D721Med (cell line): ENCODE measurements around the gene POLR2J.
"Not testable (repeated sequence)": the region's sequence is repeated elsewhere in the genome, so short reads cannot be mapped to it uniquely, and the experiment has no call there.

Experiments
- DNase-seq: peaks from one replicate; pipeline ENCODE4 v3.0.0; 2011; ENCODE audit warnings: low spot score; ENCODE audit not compliant: insufficient read length
- FAIRE-seq: peaks from 2 replicates; lab custom pipeline; 2011; peaks lifted over from hg19 to GRCh38; lab: Jason Lieb, UNC
- TF ChIP-seq, protein P1 (sequence below): IDR thresholded peaks from 2 replicates; pipeline ENCODE4 v1.5.1; 2012; ENCODE audit warnings: mild to moderate bottlenecking, control low read depth; ENCODE audit not compliant: insufficient read depth; ENCODE audit errors: missing control alignments

Gene POLR2J

DNA sequence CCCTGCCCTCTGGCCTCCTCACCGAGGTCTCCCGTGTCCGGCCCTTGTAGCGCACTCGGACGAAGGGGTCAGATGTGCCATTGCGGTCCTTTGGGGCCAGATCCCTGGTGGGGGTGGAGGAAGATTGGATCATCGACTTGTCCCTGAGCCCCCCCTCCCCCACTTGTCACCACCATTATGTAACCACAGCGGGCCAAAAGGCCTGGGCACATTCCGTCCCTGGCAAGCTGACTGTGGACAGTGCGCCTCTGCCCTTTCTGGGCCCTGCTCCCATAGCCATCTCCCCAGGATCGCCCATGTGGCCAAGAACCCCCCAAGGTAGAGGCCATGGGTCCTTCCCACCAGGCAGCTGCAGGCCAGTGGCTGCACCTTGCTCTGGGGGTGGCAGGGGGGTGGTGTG lies 24.4 kb upstream of the POLR2J start:
- FAIRE-seq, DNase-seq: not testable (repeated sequence)

DNA sequence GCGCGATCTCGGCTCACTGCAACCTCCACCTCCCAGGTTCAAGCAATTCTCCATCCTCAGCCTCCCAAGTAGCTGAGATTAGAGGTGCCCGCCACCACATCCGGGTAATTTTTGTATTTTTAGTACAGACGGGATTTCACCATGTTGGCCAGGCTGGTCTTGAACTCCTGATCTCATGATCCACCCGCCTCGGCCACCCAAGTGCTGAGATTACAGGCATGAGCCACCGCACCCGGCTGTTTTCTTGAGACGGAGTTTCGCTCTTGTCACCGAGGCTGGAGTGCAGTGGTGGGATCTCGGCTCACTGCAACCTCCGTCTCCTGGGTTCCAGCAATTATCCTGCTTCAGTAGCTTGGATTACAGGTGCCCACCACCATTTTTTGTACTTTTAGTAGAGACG lies 19.6 kb upstream of the POLR2J start:
- not testable (repeated sequence) for DNase-seq, FAIRE-seq

DNA sequence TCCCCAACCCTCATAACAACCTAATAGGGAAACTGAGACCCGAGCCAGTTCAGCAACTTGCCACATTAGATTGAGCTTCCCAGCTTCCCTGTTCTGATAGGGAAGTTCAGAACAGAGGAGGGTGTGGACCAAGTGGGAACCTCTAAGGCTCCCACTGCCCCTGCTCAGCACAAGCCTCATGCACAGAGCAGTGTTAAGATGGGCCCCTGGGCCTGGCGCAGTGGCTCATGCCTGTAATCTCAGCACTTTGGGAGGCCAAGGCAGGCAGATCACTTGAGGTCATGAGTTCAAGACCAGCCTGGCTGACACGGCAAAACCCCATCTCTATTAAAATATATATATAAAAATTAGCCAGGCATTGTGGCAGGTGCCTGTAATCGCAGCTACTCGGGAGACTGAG lies 18.6 kb upstream of the POLR2J start:
- DNase-seq, FAIRE-seq: not testable (repeated sequence)

DNA sequence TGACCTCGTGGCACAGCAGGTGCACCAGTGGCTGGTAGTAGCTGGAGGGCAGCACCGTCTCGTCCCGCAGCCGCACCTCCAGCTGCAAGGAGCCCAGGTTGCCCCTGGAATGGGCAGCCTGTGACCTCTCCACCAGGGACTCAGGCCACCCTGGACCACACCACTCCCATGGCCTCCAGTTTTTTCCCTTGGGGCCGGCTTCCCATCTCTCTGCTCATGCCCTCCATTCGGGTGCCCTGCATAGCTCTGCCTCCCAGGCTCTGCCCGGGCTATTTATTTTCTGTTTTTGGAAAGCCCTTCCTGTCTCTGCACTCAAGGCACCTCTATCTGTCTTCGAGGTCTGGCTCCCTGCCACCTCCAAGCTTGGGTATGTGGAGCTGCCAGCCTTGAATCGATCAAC lies 18.1 kb upstream of the POLR2J start:
- not testable (repeated sequence) for DNase-seq, FAIRE-seq

DNA sequence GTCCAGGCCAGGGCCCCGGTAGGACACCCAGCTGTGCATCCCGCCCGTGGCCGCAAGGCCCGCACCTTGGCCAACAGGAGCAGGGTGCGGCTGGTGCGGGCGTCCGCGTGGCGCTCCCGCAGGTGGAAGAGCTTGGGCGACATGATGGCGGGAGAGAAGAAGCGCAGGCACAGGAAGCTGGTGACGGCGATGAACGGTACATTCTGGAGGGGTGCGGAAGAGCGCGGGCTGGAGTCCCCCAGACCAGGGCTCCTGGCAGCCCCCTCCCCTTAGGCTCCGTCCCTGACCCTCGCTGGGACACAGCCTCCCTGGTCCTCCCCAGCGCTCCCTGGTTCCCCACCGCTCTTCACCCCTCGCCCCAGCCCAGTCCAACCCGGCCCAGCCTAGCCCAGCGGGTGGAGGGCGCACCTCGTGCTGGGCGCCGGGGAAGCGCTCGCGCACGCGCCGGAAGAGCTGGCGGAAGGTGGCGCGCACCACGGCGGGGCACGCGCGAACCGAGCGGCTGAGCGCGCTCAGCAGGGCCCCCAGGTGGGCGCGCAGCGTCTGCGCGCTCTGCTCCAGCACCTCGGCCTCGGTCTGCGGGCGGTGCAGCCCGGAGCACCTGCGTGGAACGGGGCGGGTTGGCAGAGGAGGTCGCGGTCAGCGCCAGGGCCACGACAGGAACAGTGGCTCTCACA lies 15.9 kb upstream of the POLR2J start:
- FAIRE-seq = not testable (repeated sequence)

DNA sequence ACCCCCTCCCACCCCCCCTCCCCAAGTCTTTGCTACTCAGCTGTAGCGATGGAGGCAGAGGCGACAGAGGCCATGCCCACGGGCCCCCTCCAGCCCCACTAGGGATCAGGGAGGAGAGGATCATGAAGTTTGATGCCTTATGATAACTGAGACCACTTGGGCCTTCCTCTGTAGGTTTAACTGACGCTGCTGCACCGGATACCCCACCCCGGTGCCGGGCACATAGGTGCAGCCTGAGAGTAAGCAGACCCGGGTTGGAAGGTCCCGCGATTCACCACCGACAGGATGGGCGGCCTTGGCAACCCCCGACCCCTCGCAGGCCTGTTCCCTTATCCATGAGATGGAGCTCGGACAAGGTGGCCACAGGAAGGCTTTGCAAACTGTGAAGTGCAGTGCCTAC lies 15.3 kb upstream of the POLR2J start:
- FAIRE-seq, DNase-seq: not testable (repeated sequence)

More for the DNA sequence above, 15.9 kb upstream of the POLR2J start:
- not testable (repeated sequence) for DNase-seq

DNA sequence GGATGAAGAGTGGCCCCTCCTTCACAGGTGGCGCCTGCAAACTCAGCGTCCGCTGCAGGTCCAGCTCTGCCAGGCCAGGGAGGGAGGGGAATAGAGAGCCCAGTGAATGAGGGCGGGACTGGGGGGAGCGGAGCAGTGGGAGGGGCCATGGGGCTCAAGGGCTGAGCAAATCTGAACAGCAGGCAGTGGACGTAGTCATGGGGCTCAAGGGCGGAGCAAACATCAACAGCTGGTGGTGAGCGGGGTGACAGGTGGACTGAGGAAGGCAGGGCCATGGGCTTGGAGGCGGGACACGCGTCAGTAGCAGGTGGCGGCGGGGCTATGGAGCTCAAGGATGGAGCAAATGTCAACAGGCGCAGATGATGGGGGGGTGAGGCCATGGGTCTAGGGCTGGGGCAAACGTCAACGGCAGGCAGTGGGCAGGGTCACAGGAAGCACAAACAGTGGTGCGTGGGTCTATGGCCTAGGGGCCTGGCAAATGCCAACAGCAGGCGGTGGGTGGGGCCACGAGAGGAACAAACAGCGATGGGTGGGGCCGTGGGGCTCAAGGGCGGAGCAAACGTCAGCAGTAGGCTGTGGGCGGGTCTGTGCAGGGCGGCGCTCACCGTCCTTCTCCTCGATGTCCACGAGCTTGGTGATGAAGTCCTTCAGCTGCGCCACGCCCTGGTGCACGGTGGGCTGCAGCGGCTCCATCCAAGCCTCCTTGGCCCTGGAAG lies 14.7 kb upstream of the POLR2J start:
- DNase-seq, FAIRE-seq: not testable (repeated sequence)

DNA sequence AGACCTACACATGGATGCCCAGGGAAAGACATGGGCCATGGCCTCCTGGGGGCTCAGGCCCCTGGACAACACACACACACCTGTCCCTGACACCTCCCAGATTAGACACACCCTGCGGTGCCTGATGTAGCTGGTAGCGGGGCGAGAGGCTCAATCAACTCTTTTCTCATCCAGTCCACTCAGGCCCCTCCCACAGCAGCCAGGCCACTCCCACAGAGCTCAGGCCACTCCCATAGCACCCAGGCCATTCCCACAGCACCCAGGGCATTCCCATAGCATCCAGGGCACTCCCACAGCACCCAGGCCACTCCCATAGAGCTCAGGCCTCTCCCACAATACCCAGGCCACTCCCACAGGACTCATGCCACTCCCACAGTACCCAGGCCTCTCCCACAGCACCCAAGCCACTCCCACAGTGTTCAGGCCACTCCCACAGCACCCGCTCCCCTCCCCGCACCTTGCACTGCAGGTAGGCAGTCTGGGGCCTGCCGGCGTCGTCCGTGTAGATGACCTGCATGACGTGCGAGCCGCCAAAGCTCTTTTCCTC lies 11.9 kb upstream of the POLR2J start:
- not testable (repeated sequence) for FAIRE-seq, DNase-seq

DNA sequence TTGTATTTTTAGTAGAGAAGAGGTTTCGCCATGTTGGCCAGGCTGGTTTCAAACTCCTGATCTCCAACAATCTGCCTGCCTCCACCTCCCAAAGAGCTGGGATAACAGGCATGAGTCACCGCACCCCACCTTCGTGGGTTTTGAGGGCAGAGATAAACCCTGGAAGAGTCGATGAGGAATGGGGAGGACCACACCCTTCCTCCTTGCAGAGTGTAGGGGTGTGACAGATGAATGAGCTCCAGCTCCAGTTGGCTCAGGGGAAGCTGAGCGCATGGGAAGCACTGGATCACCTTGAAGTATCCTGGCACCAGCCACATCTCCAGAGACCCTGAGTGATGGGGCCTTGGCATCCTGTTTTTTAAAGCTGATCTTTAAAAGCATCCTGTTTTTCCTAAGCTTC lies 5.6 kb upstream of the POLR2J start:
- not testable (repeated sequence) for FAIRE-seq, DNase-seq

DNA sequence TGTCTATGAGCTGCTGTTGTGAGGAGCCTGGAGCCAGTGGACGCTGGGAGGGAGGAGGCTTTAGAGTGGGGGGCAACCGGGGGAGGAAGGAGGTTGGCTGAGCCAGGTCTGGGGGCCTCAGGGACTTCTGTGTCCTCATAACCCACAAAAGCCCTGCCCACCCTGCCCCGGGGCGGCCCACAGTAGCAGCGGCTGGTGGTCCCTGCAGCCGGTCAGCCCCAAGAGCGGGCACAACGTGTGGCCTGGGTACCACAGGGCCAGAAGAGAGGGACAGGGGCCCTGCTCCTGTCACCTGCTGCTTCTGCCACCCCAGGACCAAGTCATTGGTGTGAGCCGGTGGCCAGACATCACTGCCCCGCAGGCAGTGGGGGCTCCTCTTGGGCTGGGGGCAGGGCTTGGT lies 3.2 kb upstream of the POLR2J start:
- not testable (repeated sequence) for FAIRE-seq, DNase-seq

DNA sequence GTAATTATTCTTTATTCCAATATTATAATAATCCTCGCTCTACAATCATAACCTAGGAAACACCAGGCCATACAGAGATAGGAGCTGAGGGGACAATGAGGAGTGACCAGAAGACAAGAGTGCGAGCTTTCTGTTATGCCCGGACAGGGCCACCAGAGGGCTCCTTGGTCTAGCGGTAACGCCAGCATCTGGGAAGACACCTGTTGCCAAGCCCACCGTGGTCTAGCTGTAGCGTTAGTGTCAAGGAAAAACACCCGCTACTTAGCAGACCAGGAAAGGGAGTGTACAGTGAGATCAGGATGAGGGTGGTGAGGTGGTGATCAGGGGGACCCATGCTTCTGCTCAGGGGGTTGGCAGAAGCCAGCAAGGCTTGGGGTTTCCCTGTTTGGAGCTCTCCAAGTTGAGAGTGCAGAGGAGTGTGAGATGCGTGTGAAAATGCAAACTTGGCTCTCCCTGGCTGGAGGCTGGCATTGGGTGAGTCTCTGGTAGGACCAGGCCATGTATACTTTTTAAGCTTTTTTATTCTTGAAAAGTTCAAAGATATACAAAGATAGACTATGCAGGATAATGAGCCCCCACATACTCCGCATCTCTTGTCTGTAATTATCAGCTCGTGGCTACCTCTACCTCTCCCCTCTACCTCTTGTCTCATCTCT lies 1.4 kb upstream of the POLR2J start:
- TF ChIP-seq, protein P1, sequence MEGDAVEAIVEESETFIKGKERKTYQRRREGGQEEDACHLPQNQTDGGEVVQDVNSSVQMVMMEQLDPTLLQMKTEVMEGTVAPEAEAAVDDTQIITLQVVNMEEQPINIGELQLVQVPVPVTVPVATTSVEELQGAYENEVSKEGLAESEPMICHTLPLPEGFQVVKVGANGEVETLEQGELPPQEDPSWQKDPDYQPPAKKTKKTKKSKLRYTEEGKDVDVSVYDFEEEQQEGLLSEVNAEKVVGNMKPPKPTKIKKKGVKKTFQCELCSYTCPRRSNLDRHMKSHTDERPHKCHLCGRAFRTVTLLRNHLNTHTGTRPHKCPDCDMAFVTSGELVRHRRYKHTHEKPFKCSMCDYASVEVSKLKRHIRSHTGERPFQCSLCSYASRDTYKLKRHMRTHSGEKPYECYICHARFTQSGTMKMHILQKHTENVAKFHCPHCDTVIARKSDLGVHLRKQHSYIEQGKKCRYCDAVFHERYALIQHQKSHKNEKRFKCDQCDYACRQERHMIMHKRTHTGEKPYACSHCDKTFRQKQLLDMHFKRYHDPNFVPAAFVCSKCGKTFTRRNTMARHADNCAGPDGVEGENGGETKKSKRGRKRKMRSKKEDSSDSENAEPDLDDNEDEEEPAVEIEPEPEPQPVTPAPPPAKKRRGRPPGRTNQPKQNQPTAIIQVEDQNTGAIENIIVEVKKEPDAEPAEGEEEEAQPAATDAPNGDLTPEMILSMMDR = peak; percentile 29
- DNase-seq, FAIRE-seq: not testable (repeated sequence)

DNA sequence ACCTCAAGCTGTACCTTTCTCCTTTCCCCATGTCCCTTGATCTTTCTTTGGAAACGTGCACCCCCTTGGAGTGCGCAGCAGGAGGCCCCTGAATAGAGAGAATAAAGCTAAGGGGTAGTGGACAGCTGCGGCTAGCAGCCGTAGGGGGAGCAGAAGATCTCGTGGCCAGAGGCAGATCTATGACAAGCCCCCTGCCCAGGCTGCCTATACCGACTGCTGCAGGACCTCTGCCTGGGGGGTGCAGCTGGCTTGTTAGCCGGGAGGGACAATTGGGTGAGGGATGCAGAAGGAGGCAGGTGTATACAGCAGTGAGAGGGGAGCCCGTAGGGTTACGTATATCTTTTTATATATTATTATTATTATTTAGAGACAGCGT lies 475 bp upstream of the POLR2J start:
- DNase-seq, FAIRE-seq: not testable (repeated sequence)

DNA sequence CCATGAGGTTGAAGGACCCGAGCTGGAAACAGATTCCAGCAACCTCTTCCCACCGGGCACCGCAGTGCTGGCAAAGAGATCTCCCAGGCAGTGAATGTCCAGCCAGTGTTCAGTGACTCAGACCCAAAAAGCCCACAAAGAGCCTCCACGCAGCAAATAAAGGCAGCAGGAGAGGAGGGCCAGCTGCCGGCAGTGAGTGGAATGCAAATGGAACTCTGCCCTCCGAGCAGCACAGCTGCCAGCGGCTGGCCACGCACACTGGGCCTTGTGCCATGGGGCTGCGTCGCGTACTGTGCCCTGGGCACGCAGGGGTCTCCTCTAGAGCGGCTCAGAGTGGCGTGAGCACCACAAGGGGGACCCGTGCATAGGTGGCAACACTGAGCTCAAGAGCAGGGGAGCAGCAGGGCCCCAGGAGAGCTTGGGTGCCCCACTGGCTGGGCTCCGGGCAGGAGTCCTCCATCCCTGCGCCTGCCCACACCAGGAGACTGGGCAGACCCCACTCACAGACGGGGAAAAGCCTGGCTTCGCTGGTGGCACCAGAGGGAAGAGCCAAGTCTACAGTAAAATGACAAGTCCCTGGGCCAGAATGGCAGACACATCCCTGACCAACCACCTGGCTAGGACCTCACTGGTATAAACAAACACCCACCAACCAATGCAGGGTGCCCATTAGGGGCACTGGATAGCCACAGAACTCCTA lies 3.8 kb downstream of the POLR2J start:
- FAIRE-seq, DNase-seq: not testable (repeated sequence)

DNA sequence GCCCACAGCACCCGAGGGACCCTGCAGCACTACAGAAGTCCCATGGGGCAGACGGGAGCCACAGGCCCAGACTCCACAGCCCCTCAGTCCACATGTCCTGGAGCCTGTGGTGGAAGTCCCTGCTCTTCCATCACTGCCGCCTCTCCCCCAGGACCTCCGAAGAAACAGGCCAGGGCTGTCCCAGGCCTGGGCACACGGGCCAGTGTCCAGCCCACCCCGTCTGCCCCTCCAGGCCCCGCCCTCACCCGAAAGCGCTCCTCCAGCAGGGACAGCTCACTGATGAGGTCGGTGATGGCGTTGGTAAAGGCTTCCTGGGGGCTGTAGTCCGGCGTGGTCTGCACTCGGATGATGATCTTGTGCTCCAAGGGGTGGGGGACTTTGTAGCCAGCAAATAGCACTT lies 4.6 kb downstream of the POLR2J start:
- not testable (repeated sequence) for DNase-seq, FAIRE-seq
